ENCODE measurements around the gene KRTAP10-4.

GRCh38 chr21:44611551-44611950 is 38.0 kb downstream of the KRTAP10-4 start:
- TF ChIP-seq POLR2A (IDR thresholded peaks at IDR 0.05) (no peak), CTCF (IDR thresholded peaks at IDR 0.05) (no peak), EP300 (IDR thresholded peaks at IDR 0.05) (no peak), POLR2AphosphoS5 (IDR thresholded peaks at IDR 0.05) (no peak)
